SK-N-SH treated with all-trans-retinoic acid at 6 μM for 48 hours (cell line): ENCODE results near the gene CACNB2.

Experiments used
- ARNTL ChIP-seq: fragments of 450-650 bp; formaldehyde crosslinking; IDR thresholded peaks from 2 replicates; pipeline ENCODE4 v1.5.0; 2020; ENCODE audit warnings: low read depth, mild to moderate bottlenecking, moderate library complexity, borderline replicate concordance
- ZFP3 ChIP-seq: fragments of 250-450 bp; sonication (Bioruptor Pico); IDR thresholded peaks from 2 replicates; pipeline ENCODE4 v1.5.0; 2020; ENCODE audit warnings: mild to moderate bottlenecking, moderate library complexity
- ZFP30 ChIP-seq: fragments of 450-650 bp; formaldehyde crosslinking; IDR thresholded peaks from 2 replicates; pipeline ENCODE4 v1.5.0; 2022; ENCODE audit warnings: mild to moderate bottlenecking, moderate library complexity
- ZNF565 ChIP-seq: fragments of 450-650 bp; formaldehyde crosslinking; conservative IDR thresholded peaks from 2 replicates; pipeline ENCODE4 v1.5.0; 2020; ENCODE audit warnings: low read depth, mild to moderate bottlenecking, moderate library complexity
- ZNF70 ChIP-seq: fragments of 450-650 bp; formaldehyde crosslinking; IDR thresholded peaks from 2 replicates; pipeline ENCODE4 v1.5.0; 2020; ENCODE audit warnings: mild to moderate bottlenecking, moderate library complexity
- TF ChIP-seq, protein P1 (sequence below): fragments of 250-450 bp; sonication (Bioruptor Pico); IDR thresholded peaks from 2 replicates; pipeline ENCODE4 v1.8.0; 2021; ENCODE audit warnings: low read depth, mild to moderate bottlenecking, moderate library complexity, borderline replicate concordance
- TF ChIP-seq, protein P2 (sequence below): fragments of 250-450 bp; sonication (Bioruptor Pico); IDR thresholded peaks from 2 replicates; pipeline ENCODE4 v1.5.1; 2020; ENCODE audit warnings: low read depth, mild to moderate bottlenecking, moderate library complexity
- TF ChIP-seq, protein P3 (sequence below): fragments of 250-450 bp; sonication (Bioruptor Pico); IDR thresholded peaks from 2 replicates; pipeline ENCODE4 v1.8.0; 2020; ENCODE audit warnings: mild to moderate bottlenecking, moderate library complexity, borderline replicate concordance

DNA sequence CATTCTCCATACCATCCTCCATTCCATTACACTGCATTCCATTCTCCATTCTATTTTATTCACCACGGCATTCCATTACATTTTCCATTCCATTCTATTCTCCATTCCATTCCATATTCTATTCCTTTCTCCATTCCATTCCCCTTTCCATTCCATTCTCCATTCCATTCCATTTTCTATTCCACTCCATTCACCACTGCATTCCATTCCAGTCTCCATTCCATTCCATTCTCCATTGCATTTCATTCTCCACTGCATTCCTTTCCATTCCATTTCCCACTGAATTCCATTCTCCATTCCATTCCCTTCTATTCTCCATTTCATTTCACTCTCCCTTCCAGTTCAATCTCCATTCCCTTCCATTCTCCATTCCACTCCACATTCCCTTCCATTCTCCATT, 431.6 kb downstream of the CACNB2 start:
- TF ChIP-seq, protein P1, sequence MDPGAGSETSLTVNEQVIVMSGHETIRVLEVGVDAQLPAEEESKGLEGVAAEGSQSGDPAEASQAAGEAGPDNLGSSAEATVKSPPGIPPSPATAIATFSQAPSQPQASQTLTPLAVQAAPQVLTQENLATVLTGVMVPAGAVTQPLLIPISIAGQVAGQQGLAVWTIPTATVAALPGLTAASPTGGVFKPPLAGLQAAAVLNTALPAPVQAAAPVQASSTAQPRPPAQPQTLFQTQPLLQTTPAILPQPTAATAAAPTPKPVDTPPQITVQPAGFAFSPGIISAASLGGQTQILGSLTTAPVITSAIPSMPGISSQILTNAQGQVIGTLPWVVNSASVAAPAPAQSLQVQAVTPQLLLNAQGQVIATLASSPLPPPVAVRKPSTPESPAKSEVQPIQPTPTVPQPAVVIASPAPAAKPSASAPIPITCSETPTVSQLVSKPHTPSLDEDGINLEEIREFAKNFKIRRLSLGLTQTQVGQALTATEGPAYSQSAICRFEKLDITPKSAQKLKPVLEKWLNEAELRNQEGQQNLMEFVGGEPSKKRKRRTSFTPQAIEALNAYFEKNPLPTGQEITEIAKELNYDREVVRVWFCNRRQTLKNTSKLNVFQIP (CRISPR knock-in tag) = no peak
- no peak for TF ChIP-seq ARNTL (CRISPR knock-in tag)
- no peak for TF ChIP-seq ZNF70 (CRISPR knock-in tag)
- no peak for TF ChIP-seq ZFP30 (CRISPR knock-in tag)
- TF ChIP-seq ZFP3 (CRISPR knock-in tag) = no peak
- TF ChIP-seq ZNF565 = no peak
- TF ChIP-seq, protein P2, sequence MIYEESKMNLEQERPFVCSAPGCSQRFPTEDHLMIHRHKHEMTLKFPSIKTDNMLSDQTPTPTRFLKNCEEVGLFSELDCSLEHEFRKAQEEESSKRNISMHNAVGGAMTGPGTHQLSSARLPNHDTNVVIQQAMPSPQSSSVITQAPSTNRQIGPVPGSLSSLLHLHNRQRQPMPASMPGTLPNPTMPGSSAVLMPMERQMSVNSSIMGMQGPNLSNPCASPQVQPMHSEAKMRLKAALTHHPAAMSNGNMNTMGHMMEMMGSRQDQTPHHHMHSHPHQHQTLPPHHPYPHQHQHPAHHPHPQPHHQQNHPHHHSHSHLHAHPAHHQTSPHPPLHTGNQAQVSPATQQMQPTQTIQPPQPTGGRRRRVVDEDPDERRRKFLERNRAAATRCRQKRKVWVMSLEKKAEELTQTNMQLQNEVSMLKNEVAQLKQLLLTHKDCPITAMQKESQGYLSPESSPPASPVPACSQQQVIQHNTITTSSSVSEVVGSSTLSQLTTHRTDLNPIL (CRISPR knock-in tag) = no peak
- TF ChIP-seq, protein P3, sequence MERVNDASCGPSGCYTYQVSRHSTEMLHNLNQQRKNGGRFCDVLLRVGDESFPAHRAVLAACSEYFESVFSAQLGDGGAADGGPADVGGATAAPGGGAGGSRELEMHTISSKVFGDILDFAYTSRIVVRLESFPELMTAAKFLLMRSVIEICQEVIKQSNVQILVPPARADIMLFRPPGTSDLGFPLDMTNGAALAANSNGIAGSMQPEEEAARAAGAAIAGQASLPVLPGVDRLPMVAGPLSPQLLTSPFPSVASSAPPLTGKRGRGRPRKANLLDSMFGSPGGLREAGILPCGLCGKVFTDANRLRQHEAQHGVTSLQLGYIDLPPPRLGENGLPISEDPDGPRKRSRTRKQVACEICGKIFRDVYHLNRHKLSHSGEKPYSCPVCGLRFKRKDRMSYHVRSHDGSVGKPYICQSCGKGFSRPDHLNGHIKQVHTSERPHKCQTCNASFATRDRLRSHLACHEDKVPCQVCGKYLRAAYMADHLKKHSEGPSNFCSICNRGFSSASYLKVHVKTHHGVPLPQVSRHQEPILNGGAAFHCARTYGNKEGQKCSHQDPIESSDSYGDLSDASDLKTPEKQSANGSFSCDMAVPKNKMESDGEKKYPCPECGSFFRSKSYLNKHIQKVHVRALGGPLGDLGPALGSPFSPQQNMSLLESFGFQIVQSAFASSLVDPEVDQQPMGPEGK (CRISPR knock-in tag) = no peak
